ENCODE results near the gene PCID2.

- no peak for TF ChIP-seq CTCF (IDR thresholded peaks at IDR 0.05)
- no peak for TF ChIP-seq POLR2A (IDR thresholded peaks at IDR 0.05)
Observed at GRCh38 chr13:113211774-113212173, 3.3 kb upstream of the PCID2 start.
